GM11168 (cell line): ENCODE data around the gene NCKAP5.

Experiments
- in situ Hi-C: fragments of 300-500 bp; cut with MboI; formaldehyde crosslinking; loops from one replicate; pipeline ENCODE4 v1.12.0; 2022; ENCODE audit warnings: low sequenced_read_pairs; ENCODE audit not compliant: unreplicated experiment

The NCKAP5 gene

DNA sequence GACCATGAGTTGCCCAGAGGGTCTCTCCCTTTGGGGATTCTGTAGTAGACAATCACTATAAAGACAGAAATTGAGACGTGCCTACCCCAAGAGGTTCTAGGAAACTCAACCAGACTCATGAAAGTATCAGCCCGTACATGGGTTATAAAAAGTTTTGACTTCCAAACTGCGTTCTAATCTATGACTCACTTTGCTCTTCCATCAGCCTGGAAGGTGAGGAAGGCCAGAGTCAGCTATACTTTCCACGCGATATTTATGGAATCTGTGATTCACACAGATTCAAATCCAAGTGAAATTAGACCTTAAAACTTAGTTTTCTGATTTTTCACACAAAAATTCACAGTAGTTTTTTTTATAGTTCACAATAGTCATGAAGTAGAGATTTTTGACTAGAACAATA, 890.6 kb downstream of the NCKAP5 start:
- in situ Hi-C loops, result loop anchor here (25.0 kb wide), 1 partner anchor 485 kb away; no protein-coding TSS in a partner anchor

DNA sequence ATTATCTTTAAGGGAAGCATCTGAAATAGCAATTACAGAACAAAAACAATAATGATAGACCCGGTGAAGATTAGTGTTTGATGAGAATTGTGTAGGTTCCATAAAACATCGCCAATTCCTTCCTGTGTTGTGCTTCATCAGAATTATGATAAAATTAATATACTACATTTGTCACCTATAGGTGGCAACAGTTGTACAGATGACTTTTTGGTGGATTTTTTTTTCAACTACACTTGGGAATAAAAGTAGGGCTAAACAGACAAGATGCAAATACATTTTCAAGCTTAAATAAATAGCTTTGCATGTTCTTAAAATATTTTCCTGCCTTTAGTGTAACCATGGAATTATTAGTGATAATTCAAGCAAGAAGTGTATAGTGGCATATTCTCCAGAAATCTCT, 891.3 kb downstream of the NCKAP5 start:
- in situ Hi-C loops, result loop anchor here (25.0 kb wide), 1 partner anchor 485 kb away; no protein-coding TSS in a partner anchor

DNA sequence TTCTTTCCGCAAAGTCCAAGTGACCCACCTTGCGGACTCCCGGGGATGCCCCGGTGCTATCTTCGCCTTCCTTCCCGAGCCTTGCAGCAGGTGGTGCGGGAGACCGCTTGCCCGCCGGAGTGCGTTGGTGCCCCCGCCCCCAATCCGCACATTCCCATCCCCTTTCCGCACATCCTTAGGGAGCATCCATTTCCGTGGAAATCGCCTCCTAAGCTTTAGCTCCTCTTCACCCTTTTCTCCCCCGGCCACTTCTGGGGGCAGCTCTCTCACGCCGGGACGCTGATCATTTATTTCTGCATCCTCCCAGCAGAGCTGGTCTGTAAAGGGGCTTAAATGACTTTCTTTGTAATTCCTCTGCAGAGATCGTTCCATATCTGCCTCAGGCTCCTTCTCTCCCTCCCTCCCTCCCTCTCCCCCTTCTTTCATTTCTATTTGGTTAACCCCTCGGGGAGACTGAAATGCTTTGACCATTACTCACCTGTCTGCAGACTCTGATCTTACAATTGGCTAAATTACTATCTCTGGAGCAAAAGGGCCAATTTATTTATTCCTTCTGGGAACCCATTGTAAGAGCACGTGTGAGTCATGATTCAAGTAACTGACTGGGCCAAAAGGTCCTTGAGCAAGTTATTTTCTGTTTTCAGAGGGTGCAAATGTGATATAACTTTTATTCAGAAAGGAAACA, 897.0 kb downstream of the NCKAP5 start:
- in situ Hi-C loops, result no loop called here

DNA sequence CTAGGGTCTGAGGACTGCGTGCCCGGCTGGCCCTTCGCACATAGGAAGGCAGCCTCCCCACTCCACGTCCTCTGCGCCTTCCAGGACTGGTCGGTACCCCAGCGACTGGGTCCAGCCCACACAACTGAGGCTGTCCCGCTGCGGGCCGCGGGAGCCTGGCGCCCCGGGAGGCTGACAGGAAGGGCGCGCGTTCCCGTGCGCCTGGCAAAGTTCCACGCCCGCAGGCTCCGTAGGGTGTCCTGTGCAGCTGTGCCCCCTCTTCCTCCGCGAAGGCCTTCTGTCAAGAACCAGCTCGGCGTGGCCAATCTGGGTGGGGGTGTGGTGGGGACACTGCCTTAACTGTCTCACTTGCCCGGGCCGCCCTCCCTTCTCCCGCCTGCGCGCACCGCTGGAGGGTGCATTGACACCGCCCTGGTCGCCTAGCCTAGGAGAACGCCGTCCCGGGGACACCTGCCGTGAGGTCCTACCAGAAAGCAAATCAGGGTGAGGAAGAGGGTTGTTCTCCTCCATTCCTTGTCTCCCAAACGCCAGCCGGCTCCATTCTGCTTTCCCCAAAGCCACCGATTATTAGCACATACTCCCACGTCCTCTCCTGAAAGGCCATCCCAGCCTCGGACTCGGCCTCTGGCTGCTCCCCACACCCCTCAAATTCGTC, 897.6 kb downstream of the NCKAP5 start:
- in situ Hi-C loops, result no loop called here

DNA sequence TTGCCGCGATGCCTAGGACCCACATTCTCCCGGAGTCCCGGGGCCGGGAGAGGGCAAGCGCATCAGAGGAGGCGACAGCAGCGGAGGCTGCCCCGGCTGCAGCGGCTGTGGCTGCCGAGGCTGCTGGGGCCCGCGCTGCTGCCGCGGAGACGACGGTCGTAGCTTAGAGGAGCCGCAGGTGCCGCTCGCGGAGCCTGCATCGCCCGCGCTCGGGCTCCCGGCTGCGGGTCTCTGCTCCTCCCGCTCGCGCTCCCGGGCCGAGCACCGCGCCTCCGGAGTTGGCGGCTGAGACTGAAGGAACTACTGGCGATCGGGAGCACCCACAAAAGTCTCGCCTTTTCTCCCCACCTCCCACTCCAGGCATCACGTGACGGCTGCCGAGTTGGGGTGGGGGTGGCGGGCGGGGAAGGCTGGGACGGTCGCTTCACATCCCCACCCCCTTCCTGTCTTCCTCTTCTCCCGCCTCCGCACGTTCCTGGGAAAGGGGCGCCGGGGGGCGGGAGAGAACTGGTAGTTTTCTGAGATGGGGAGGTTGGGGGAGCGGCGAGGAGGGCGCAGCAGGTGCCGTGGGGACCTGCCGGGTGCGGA, 898.3 kb downstream of the NCKAP5 start, which contains the start of gene LYPD1:
TSS of gene LYPD1 (minus strand) at position 298 of the 588 bp plus-strand sequence. CDS start at position 25, 273 bp downstream.
- in situ Hi-C loops, result no loop called here

DNA sequence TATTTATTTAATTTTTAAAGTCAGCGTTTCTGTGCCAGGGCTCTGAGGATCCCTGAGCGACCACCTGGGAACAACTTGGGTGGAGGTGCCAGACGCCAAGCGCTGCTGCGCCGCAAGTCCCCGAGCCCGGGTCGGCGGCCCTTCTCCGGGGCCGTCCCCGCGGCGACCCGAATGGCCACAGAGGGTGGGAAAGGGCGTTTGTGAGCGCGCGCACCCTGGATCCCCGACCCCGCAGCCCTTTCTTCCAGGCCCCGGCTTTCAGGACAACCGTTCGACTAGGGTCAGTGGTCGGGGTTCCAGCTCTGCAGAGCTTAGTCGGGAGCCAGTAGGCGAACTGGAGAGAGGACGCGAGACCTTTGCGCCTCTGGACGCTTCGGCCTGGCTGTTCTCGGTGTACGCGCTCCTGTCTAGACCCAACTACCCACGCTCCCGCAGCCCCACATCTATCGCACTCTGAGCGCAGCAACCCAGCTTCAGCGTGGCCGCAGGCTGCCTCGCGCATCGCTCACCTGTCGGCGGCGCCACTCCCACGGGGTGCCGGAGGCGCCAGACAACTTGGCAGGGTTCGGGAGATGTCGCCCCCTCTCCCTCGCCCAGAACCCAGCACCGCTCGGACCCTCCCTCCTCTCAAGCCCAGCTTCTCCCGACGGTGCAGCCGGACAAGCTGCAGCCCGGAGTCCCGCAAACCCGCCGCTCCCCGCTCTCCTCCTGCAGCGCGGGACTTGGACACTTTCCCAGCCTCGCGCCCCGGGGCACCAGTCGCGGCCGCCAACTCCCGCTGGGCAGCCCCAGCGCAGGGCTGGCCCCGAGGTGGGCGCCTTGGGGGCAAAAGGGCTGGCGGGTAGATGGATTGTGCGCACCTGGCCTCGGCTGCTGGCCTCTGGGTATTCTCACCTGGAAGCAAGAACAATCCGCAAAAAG, 899.0 kb downstream of the NCKAP5 start:
- in situ Hi-C loops, result no loop called here

DNA sequence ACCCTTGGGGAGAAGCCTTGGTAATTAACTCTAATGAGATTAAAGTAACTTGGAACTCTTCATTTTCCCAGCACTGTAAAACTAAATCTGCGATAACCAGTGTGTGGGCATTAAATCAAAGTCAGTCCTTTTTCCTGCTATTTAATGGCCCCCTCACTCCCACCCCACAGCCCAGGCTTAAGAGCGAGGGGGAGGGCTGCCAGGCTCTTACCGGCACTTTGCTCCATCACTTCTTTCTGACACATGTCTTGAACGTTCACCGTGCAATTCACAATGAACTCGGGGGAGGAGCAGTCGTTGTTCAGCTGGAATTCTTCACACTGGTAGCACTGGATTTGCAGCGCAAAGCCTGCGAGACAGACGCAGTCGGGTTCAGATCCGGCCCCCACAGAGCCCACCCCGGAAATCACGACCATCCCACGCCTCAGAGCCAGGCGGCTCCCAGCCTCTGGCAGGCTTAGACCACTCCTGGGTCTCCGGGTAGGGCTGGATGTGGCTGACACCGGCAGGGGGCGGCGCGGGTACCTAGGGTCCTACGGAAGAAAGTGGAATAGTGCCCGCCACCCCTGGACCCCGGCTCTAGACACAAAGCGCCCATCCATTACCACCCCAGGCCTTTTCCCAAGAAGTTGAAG, 900.0 kb downstream of the NCKAP5 start:
- in situ Hi-C loops, result no loop called here

DNA sequence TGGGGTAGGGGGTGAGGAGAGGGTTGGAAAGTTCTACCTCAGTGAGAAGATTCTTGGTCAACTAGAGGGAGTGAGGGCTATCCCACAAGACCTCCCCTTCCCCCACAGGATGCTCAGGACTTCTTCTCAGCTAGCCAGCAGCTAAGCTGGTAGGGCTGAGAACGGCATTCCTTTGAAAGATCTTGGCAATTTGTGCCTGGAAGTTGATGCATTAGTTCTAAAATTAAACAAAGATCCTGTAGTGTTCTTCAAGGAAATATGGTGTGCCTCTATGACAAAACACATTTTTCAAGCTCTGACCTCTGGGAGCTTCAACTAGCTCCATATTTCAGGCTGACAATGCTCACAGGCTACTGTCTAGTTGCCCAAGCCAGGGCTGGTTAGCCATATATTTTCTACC, 900.6 kb downstream of the NCKAP5 start:
- in situ Hi-C loops, result no loop called here

DNA sequence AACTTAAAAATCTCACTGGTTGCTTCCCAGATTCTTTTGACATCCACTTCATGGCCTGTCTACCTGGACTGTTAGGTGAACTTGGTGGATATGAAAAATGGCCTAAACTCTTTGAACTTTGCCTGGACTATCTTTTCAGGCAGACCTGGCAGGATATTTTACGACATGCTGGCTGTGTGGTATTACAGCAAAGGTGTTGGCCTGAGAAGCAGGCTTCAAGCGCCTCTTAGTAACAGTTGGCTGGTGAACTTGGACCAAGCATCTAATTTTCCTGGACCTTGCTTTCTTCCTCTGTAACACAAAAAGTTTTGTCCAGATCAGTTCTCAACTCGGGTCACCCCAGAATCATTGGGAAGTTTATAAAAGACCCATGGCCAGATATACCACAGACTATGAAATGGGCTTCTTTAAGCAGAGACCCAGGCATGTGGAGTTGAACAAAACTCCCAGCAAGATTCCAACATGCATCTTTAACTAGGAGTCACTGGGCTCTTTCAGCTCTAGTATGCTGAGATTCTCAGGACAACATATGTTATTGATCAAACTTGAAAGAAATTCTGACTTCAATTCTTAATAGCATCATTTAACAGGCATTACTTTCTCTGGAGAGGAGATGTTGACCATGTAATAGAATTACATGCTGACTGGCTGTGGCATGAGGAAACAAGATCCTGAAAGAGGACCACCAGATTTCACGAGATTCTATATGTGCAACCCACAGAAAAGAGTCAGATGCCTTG, 902.7 kb downstream of the NCKAP5 start:
- in situ Hi-C loops, result no loop called here

DNA sequence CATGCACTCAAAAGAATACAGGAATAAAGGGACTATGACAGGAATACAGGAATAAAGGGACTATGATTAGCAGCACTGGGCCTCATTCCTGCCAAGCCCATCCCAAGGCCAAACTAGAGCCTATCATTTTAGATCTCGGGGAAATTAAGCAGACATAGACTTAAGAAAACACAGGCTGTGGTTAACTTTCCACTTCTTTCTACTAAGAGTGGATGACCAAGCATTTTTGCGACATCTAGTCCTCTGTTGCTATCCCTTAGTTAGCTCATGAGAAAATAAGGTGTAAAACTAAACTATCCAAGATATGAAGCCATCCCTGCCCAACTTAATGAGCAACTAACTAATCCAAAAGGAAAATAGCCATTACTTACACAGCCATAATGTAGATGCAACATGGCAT, 904.2 kb downstream of the NCKAP5 start:
- in situ Hi-C loops, result no loop called here

DNA sequence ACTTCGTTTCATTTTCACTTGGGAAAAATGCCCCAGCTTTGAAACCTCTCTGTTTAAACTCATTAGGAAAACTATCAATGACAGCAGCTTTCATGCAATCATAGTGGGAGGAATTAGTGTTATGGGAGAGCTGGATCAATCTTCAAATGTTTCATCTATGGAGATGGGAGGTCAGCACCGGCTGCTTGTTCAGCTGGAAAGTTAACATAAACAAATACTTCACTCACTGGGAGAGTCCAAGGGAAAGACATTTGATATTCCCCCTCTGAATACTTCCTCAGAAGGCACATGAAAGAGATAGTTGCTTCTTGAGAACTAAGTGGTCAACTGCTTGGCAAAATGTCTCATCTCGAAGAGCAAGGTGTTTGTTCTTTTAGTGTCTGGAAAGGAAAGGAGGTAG, 905.5 kb downstream of the NCKAP5 start:
- in situ Hi-C loops, result no loop called here

DNA sequence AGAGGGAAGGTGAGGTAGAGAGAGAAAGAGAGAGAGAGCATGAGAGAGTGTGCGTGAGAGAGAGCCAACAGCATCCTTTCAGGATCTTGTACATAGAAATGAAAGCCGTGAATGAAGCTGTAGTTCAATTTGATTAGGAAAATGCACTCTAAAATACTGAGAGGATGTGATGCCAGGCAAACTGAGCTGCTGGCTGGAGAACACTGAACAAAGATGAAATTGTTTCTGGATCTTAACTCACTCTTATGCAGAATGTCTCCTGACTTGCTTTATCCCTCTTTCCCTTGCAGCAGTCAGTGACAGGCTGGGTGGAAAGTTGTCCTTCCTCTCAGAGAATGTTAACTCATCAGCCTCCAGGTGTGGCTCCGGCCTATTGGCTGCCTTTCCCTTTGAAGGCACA, 908.9 kb downstream of the NCKAP5 start:
- in situ Hi-C loops, result no loop called here

DNA sequence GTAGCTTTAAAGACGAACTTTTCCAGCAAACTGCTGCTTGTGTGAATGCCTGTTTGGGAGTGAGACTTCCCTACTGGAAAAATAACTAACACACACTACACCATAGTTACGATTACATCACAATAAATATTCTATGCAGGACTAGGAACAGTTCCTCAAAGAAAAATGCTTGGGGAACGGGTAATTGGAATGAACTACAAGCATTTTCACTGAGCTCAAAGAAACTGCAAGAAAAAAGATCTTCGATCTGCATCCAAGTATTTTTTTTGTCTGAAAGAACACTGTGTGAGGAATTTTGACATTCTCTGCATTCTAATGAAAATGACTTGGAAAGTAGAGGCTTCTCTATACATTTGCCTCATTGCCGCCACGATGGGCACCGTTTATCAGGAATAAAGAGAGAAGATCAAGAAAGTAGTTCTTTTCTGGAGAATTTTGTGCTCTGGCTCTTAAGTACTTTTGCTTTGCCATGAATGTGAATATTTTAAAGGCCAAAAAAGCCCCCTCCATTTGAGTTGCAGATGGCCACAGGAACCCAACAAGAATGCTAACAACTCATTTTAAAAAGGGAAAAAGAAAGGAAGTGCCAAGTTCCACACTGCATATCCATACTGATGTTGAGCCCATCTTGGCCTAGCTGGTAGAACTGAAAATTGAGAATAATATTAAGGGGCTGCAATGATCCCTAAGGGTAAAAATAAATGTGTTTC, 911.8 kb downstream of the NCKAP5 start:
- in situ Hi-C loops, result no loop called here

DNA sequence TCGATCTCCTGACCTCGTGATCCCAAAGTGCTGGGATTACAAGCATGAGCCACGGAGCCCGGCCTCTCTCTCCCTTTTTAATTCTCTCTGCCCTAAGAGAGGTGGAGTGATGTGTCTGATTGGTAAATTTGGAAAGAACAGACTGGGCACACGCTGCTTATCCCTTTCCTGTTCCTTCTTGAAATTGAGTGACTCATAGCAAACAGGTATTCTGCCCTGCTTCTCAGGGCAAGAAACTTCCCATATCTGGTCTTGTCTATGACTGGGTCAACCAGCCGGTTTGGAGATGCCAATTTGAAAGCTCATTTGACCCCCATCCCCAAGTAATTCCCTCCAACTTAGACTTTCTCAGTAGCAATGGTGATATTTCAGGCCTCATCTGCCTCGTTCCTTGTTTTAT, 913.3 kb downstream of the NCKAP5 start:
- in situ Hi-C loops, result no loop called here

DNA sequence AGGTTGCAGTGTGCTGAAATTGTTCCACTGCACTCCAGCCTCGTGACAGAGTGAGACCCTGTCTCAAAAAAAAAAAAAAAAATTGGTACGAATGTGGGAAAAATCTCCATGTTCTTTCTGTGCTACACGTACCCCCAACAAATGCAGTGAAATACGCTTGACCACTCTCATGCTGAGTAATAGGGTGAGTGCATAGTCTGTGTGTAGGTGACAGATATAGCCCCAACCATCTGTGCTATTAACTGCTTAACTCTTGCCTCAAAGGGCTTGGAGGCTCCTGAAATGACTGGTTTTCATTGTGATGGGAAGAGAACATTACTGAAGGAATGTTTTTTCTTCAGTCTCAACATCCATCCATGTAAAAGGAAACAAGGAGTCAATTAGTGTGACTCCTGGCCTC, 913.9 kb downstream of the NCKAP5 start:
- in situ Hi-C loops, result no loop called here

DNA sequence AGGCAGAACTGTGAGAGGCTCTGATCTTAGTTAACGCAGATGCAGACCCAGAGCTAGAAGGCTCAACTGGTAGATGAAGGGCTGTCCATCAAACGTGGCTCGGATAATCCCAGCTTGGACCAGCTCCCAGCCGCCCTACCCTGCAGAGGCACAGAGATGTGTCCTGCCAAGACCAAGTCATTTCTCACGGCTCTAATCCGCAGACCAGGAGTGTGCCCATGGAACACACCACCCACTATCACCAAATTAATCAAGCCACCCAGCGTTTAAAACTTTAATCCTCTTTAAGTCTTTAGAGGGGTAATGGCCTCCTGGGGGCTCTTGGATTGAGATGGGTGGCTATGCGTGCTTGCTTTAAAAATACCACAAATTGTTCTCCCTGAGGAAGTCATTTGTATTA, 915.8 kb downstream of the NCKAP5 start:
- in situ Hi-C loops, result no loop called here

DNA sequence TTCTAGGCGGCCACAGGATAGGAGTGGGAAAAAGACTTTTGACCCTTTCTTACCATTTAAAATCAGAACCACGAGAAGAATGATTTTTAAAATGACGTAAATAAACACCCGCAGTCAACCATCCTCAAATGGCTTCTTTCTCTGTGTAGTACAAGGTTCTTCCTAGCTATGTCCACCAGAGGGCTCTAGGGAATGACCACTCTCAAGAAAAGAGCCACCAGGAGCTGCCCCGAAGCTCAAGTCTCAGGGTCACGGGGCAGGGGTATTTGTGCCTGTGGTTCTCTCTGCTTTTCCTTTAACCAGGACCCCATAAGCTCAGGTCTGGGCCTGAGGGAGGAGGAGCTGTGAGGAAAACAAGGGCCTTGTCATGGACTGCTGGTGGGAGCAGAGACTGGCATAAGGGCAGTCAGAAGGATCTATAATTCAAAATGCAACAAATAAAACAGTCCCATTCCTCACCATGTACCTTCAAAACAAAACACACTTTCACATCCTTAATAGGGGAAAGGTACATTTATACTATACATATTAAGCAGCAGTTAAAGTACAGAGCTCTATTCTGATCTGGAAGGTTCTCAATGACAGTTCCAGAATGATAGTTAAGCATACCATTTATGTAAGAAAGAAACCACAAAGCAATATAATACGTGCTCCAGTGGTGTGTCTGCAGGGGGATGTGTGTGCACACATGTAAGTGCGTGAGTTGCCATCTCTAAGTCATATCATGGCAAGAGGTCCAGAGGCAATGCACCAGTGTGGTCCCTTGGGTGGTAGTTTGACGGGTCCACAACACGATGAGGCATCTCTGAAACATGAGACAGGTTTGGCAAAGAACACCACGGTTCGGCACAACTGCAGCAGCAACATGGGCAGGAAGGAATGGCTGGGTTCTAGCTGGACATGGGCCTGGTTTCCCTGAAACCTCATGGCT, 916.9 kb downstream of the NCKAP5 start:
- in situ Hi-C loops, result no loop called here
